Spleen (tissue), 11 donors: ENCODE data around the gene GET4. TPM values are rescaled to one million over a fixed set of nuclear protein-coding genes. Genes with fewer than 3 reads are reported as not detected.
"Not testable (repeated sequence)": the region's sequence is repeated elsewhere in the genome, so short reads cannot be mapped to it uniquely, and the experiment has no call there.

ENCODE experiments used
- DNase-seq: peaks from one replicate; pipeline ENCODE4 v3.0.0-alpha.2; 2020
- H3K27ac ChIP-seq, 8 donors: fragments of 200-600 bp; sonication (generic) in 7 of 8; 1 replicate in 4 of 8; 2 replicates in 4 of 8; pipeline versions ENCODE4 v1.5.0 to v1.8.0; 2016 to 2021; ENCODE audit warnings: inconsistent platforms in 4 of 8, mild to moderate bottlenecking in 4 of 8, moderate library complexity in 1 of 8
- H3K27me3 ChIP-seq, 7 donors: fragments of 200-600 bp; sonication (generic) in 6 of 7; replicated peaks in 1 of 7; 1 replicate in 4 of 7; 2 replicates in 3 of 7; pipeline versions ENCODE4 v1.5.0 to v1.8.0; 2016 to 2021; ENCODE audit warnings: inconsistent platforms in 3 of 7, mild to moderate bottlenecking in 1 of 7
- H3K36me3 ChIP-seq, 6 donors: fragments of 200-600 bp; sonication (generic) in 5 of 6; 1 replicate in 4 of 6; 2 replicates in 2 of 6; pipeline versions ENCODE4 v1.5.0 to v1.8.0; 2016 to 2021; ENCODE audit warnings: inconsistent platforms in 2 of 6
- H3K4me1 ChIP-seq, 6 donors: fragments of 200-600 bp; sonication (generic) in 5 of 6; 1 replicate in 3 of 6; 2 replicates in 3 of 6; pipeline versions ENCODE4 v1.5.0 to v1.8.0; 2016 to 2021; ENCODE audit warnings: inconsistent platforms in 3 of 6
- H3K4me3 ChIP-seq, 8 donors: fragments of 200-600 bp; sonication (generic) in 7 of 8; 1 replicate in 4 of 8; 2 replicates in 4 of 8; pipeline versions ENCODE4 v1.5.0 to v1.8.0; 2016 to 2021; ENCODE audit warnings: inconsistent platforms in 4 of 8, mild to moderate bottlenecking in 4 of 8, moderate library complexity in 2 of 8
- H3K9me3 ChIP-seq, 8 donors: fragments of 200-600 bp; sonication (generic) in 7 of 8; 1 replicate in 4 of 8; 2 replicates in 4 of 8; pipeline versions ENCODE4 v1.5.0 to v1.8.0; 2016 to 2021; ENCODE audit warnings: inconsistent platforms in 4 of 8
- POLR2A ChIP-seq, 3 donors: fragments of 450-650 bp; IDR thresholded peaks; one replicate each; pipeline ENCODE4 v1.5.1; 2017; ENCODE audit warnings: antibody characterized with exemption in 3 of 3, mild to moderate bottlenecking in 1 of 3
- POLR2AphosphoS5 ChIP-seq, 3 donors: sonication (generic); formaldehyde crosslinking; IDR thresholded peaks; one replicate each; pipeline ENCODE4 v1.5.1; 2017; ENCODE audit warnings: antibody characterized with exemption in 3 of 3
- WGBS, 5 donors: extraction: QIAGEN DNeasy Blood & Tissue Kit in 3 of 5; methylation state at CpG; one replicate each; pipeline versions ENCODE4 v1.1.5 to v1.1.7; 2013 to 2018; 5-methylcytosine and 5-hydroxymethylcytosine counted together
- intact Hi-C: fragments of 100-400 bp; cut with DNase I; formaldehyde crosslinking; loops from one replicate; pipeline ENCODE4 v1.15.0; 2023; ENCODE audit warnings: low total_unique reads
- polyA plus RNA-seq, 3 donors: library from polyadenylated mRNA; stranded (reverse); fragments of 200-250 nt; gene quantifications; one replicate each; pipeline ENCODE4 v1.2.1, GENCODE V29; 2013
- total RNA-seq, 7 donors: library from RNA; depleted of rRNA in 3 of 7; stranded (reverse); fragments of >200 nt in 3 of 7; fragmentation: NEBNext Ultra II Directional in 4 of 7; extraction: Animal tissue kit (Norgen Biotek cat#: 25700) in 4 of 7; gene quantifications; one replicate each; pipeline versions ENCODE4 v1.1.0 to v1.2.1, GENCODE V29; 2016 to 2021
- TF ChIP-seq, protein P1 (sequence below), 11 experiments: fragments of 200-600 bp in 7 of 11; fragments of 450-650 bp in 4 of 11; sonication (generic) in 4 of 11; IDR thresholded peaks in 8 of 11; conservative IDR thresholded peaks in 3 of 11; 1 replicate in 7 of 11; 2 replicates in 4 of 11; pipeline versions ENCODE4 v1.4.0 to v1.8.0; 2016 to 2021; ENCODE audit warnings: antibody characterized with exemption in 11 of 11, inconsistent platforms in 4 of 11, mild to moderate bottlenecking in 1 of 11
- donor health status: healthy with polysubstance abuse.
- donor health status: DM: no; HTN: no; CAD: no; lungs with moderate emphysema.
- donor health status: DM: no; HTN: no; CAD: no.
- donor health status: Bipolar disorder and iron deficiency.
- donor health status: healthy.
- donor health status: DM: no; HTN: no; CAD: no.
- donor health status: DM: yes; HTN: yes; CAD: no.

The GET4 gene
- total and polyA plus RNA-seq, 10 donors, result 25.4 to 63.0 (median 36.1) TPM

DNA sequence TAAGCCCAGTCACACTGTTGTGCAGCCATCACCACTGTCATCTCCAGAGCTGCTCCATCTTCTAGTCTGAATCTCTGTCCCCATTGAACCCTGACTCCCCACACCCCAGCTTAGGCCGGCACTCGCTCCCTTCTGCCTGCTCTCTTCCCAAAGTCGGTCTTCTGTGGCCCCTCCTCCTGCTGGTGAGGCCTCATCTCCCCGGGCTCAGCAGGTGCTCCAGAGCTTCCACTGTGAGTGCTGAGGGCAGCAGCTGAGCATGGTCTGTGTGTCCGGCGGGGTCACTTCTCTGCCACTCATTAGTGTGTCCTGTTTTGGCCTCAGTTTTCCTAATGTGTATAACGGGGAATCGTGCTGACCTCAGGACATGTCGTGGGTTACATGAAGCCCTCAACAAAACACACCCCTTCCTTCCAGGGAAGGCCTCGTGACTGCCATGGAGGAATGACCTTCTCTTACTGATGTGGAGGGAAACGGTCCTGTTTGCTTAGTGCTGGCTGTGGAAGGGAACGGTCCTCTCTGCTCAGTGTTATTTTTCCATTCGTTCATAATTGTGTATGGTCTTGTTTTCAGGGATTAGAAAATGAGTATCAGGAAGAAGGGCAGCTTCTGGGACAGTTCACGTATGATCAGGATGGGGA lies 4.3 kb upstream of the GET4 start:
- 72 to 79% (median 76%) methylated on average over 14 of the region's 14 CpGs for WGBS, 5 donors
- intact Hi-C loops, result loop anchor here (5.0 kb wide), 1 partner anchor 85 kb away; no protein-coding TSS in a partner anchor
- peak overlapping the region in 3 of 8 donors; percentile 21 to 50 (median 33) for H3K4me3 ChIP-seq
- peak overlapping the region; percentile 29 to 80 (median 68) for H3K27ac ChIP-seq
- DNase-seq, result peak; percentile 78
- H3K36me3 ChIP-seq, result peaks cover 0 to 55% (median 35%) of the 10 kb centered on the region in 6 donors
- H3K4me1 ChIP-seq, result peaks cover 12 to 68% (median 38%) of the 10 kb centered on the region in 6 donors
- no peaks in the 10 kb centered on the region for H3K27me3 ChIP-seq
- no peaks in the 10 kb centered on the region for H3K9me3 ChIP-seq
- TF ChIP-seq POLR2AphosphoS5 (IDR thresholded peaks at IDR 0.05) (peak; percentile 8 to 72 (median 61)), POLR2A (IDR thresholded peaks at IDR 0.05) (no peak)

DNA sequence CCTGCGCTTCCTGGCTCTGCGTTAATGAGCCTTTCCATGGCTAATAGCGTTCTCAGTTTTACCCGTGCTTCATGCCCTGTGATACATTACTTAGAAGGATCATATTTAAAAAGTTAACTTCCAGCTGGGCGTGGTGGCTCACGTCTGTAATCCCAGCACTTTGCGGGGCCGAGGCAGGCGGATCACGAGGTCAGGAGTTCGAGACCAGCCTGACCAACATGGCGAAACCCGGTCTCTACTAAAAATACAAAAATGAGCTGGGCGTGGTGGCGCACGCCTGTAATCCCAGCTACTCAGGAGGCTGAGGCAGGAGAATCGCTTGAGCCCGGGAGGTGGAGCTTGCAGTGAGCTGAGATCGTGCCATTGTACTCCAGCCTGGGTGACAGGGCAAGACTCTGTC lies 3.7 kb upstream of the GET4 start:
- H3K36me3 ChIP-seq, result peaks cover 0 to 48% (median 29%) of the 10 kb centered on the region in 6 donors
- intact Hi-C loops, result loop anchor here (5.0 kb wide), 1 partner anchor 85 kb away; no protein-coding TSS in a partner anchor

DNA sequence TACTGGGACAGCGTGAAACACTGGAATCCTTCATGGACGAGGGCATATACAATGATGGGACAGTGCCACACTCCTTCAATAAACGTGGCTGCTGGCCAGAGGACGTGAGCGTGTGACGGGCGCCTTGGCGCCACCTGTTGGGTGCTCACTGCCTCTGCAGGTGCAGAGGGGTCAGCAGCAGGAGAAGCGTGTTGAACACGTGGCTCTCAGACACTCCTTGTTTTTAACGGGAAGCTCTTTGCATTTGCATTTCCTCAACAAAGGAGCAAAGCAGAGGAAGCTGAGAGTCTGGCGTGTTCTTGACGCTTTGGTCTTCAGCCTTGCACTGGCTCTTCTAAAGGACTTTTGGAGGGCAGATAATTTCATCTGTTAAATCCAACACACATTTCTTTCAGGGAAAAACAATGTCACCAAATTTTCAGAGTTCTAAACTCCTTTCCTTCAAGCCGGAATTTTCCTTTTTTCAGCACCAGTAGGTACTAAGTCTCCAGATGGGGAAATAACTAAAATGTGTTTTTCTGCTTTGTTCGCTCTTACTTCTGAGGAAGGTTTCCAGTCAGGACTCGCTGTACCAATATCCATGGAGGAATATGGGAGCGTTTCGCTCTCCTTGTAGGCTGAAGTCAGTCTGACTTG lies 2.9 kb upstream of the GET4 start:
- H3K4me1 ChIP-seq, result peaks cover 18 to 67% (median 45%) of the 10 kb centered on the region in 6 donors
- H3K36me3 ChIP-seq, result peaks cover 0 to 42% (median 25%) of the 10 kb centered on the region in 6 donors
- H3K9me3 ChIP-seq, result no peaks in the 10 kb centered on the region
- TF ChIP-seq POLR2AphosphoS5 (IDR thresholded peaks at IDR 0.05) (peak; percentile 79 to 85 (median 82)), POLR2A (IDR thresholded peaks at IDR 0.05) (no peak)
- TF ChIP-seq, protein P1, sequence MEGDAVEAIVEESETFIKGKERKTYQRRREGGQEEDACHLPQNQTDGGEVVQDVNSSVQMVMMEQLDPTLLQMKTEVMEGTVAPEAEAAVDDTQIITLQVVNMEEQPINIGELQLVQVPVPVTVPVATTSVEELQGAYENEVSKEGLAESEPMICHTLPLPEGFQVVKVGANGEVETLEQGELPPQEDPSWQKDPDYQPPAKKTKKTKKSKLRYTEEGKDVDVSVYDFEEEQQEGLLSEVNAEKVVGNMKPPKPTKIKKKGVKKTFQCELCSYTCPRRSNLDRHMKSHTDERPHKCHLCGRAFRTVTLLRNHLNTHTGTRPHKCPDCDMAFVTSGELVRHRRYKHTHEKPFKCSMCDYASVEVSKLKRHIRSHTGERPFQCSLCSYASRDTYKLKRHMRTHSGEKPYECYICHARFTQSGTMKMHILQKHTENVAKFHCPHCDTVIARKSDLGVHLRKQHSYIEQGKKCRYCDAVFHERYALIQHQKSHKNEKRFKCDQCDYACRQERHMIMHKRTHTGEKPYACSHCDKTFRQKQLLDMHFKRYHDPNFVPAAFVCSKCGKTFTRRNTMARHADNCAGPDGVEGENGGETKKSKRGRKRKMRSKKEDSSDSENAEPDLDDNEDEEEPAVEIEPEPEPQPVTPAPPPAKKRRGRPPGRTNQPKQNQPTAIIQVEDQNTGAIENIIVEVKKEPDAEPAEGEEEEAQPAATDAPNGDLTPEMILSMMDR (IDR thresholded peaks at IDR 0.05 in 8 of 11, conservative IDR thresholded peaks at IDR 0.05 in 3 of 11), result peak; percentile 79 to 97 (median 94)
- H3K4me3 ChIP-seq, result no peak overlapping the region
- peak overlapping the region; percentile 39 to 80 (median 68) for H3K27ac ChIP-seq
- H3K27me3 ChIP-seq, result no peaks in the 10 kb centered on the region
- 30 to 32% (median 31%) methylated on average over 18 of the region's 18 CpGs for WGBS, 5 donors
- intact Hi-C loops, result loop anchor here (5.0 kb wide), 1 partner anchor 86 kb away; no protein-coding TSS in a partner anchor
- peak; percentile 92 for DNase-seq

More for the DNA sequence above, 3.7 kb upstream of the GET4 start:
- not testable (repeated sequence) for H3K9me3 ChIP-seq, H3K27me3 ChIP-seq, H3K4me3 ChIP-seq, DNase-seq
- H3K4me1 ChIP-seq, result peaks cover 12 to 65% (median 40%) of the 10 kb centered on the region in 6 donors
- WGBS, 5 donors, result 88 to 93% (median 90%) methylated on average over 19 of the region's 19 CpGs
- H3K27ac ChIP-seq, result peak overlapping the region; percentile 29 to 80 (median 68)

DNA sequence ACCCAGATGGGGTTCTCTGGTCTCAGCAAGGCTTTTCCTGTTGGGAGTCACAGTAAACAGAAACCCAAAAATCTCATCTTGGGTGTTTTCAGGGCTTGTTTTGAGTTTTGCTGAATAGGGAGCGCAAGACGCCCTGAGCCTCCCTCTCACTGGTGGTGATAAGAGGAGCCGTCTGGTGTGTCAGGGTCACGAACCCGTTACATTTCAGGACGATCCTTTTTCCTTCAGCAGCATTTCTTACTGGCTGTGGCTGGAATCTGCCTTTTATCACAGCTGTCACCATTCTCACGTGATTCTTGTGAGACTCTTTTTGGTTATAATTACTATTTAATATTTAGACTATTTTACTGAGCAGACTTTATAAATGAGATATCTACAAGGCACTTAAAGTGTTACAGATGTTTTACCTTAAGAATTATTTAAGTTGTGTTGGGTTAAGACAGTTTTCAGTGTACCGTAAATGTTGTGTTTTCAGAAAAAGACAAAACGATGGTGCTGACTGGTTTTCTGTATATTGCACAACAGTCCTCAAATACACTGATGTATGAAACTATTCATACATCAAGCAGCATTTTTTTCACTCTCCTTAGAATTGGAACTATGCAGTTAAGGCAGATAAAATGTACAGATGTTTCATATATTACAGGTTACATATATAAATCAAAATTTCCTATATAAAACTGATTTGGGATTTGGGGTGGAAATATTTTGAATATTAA lies 2.2 kb upstream of the GET4 start:
- Histone ChIP-seq H3K4me3 (no peak overlapping the region), H3K4me1 (peaks cover 18 to 69% (median 52%) of the 10 kb centered on the region in 6 donors), H3K9me3 (no peaks in the 10 kb centered on the region), H3K36me3 (peaks cover 0 to 45% (median 24%) of the 10 kb centered on the region in 6 donors), H3K27ac (peak overlapping the region; percentile 35 to 80 (median 68)), H3K27me3 (no peaks in the 10 kb centered on the region)
- no peak for DNase-seq
- WGBS, 5 donors, result 85 to 92% (median 88%) methylated on average over 9 of the region's 9 CpGs
- intact Hi-C loops, result loop anchor here (5.0 kb wide), 1 partner anchor 87 kb away; no protein-coding TSS in a partner anchor
- no peak for TF ChIP-seq POLR2AphosphoS5 (IDR thresholded peaks at IDR 0.05)
- TF ChIP-seq, protein P1 (IDR thresholded peaks at IDR 0.05 in 8 of 11, conservative IDR thresholded peaks at IDR 0.05 in 3 of 11), result no peak
- no peak for TF ChIP-seq POLR2A (IDR thresholded peaks at IDR 0.05)
